HG03565 (cell line): ENCODE data around the gene DDX56.

ENCODE experiments used
- ATAC-seq: cut with Tn5 transposase; IDR thresholded peaks from one replicate; pipeline ENCODE4 v1.9.1; 2021; ENCODE audit warnings: mild to moderate bottlenecking, moderate library complexity; ENCODE audit not compliant: unreplicated experiment

DDX56 gene

GRCh38 chr7:44573464-44574286, at the start of gene DDX56:
DDX56 (minus strand) TSS chr7:44573908; CDS start chr7:44573895, 13 bp downstream.
- ATAC-seq, result peak; percentile 93

GRCh38 chr7:44622342-44623151, 48.8 kb upstream of the DDX56 start:
- ATAC-seq, result peak; percentile 62

- ATAC-seq, result no peak
These were observed 48.0 kb upstream of the DDX56 start for GRCh38 chr7:44621750-44622103.

GRCh38 chr7:44621034-44621749, 47.5 kb upstream of the DDX56 start:
- no peak for ATAC-seq

- ATAC-seq, result no peak
These were observed 45.0 kb upstream of the DDX56 start for GRCh38 chr7:44618753-44619152.

- ATAC-seq, result no peak
These were observed 44.3 kb upstream of the DDX56 start for GRCh38 chr7:44618045-44618444.

GRCh38 chr7:44617225-44617890, 43.6 kb upstream of the DDX56 start:
- peak; percentile 48 for ATAC-seq

- no peak for ATAC-seq
These were observed 42.8 kb upstream of the DDX56 start for GRCh38 chr7:44616545-44616944.

GRCh38 chr7:44615793-44616192, 42.1 kb upstream of the DDX56 start:
- ATAC-seq, result no peak

- ATAC-seq, result no peak
These were observed 41.5 kb upstream of the DDX56 start for GRCh38 chr7:44615149-44615611.

GRCh38 chr7:44609829-44610228, 36.1 kb upstream of the DDX56 start:
- no peak for ATAC-seq

- ATAC-seq, result no peak
These were observed 35.4 kb upstream of the DDX56 start for GRCh38 chr7:44608916-44609648.

GRCh38 chr7:44607141-44608068, 33.7 kb upstream of the DDX56 start:
- ATAC-seq, result no peak

- ATAC-seq, result peak; percentile 84
These were observed 32.8 kb upstream of the DDX56 start, which contains the start of gene OGDH for GRCh38 chr7:44606341-44607140. OGDH (plus strand) TSS chr7:44606627; CDS start chr7:44624344, 17,717 bp downstream.

GRCh38 chr7:44604941-44605340, 31.2 kb upstream of the DDX56 start:
- no peak for ATAC-seq

- no peak for ATAC-seq
These were observed 29.5 kb upstream of the DDX56 start for GRCh38 chr7:44603193-44603592.

- ATAC-seq, result no peak
These were observed 28.8 kb upstream of the DDX56 start for GRCh38 chr7:44602576-44602910.

- ATAC-seq, result no peak
These were observed 25.5 kb upstream of the DDX56 start for GRCh38 chr7:44599222-44599621.
